GM18526 (cell line): ENCODE results near the gene NXN.

Experiments
- POLR2A ChIP-seq: IDR thresholded peaks from 3 replicates; pipeline ENCODE4 v1.6.1; 2011; ENCODE audit not compliant: insufficient read length; ENCODE audit errors: extremely low read depth

NXN gene

GRCh38 chr17:787641-788221 lies 191.8 kb downstream of the NXN start:
- no peak for TF ChIP-seq POLR2A

- TF ChIP-seq POLR2A: no peak
Observed at GRCh38 chr17:784143-784542, 195.4 kb downstream of the NXN start.

GRCh38 chr17:781805-782731 lies 197.5 kb downstream of the NXN start, which contains the start of the genes GLOD4 and MRM3:
TSS of gene GLOD4 (minus strand) at chr17:782280. CDS start at chr17:782255, 25 bp downstream.
TSS of gene MRM3 (plus strand) at chr17:782353. CDS start at chr17:782379, 26 bp downstream.
- TF ChIP-seq POLR2A: peak; percentile 84

GRCh38 chr17:778096-778495 lies 201.5 kb downstream of the NXN start:
- no peak for TF ChIP-seq POLR2A

- TF ChIP-seq POLR2A: no peak
Observed at GRCh38 chr17:774313-774584, 205.3 kb downstream of the NXN start.

- no peak for TF ChIP-seq POLR2A
Observed at GRCh38 chr17:773467-774312, 205.9 kb downstream of the NXN start.

GRCh38 chr17:773016-773415 lies 206.6 kb downstream of the NXN start:
- TF ChIP-seq POLR2A: no peak

GRCh38 chr17:767076-767475 lies 212.5 kb downstream of the NXN start:
- TF ChIP-seq POLR2A: no peak

GRCh38 chr17:760371-760770 lies 219.2 kb downstream of the NXN start:
- TF ChIP-seq POLR2A: no peak

GRCh38 chr17:759964-760363 lies 219.6 kb downstream of the NXN start:
- TF ChIP-seq POLR2A: no peak

- TF ChIP-seq POLR2A: no peak
Observed at GRCh38 chr17:753418-753817, 226.2 kb downstream of the NXN start.

GRCh38 chr17:752620-753219 lies 226.9 kb downstream of the NXN start:
- TF ChIP-seq POLR2A: no peak

GRCh38 chr17:752002-752619 lies 227.5 kb downstream of the NXN start, which contains the start of gene GEMIN4:
TSS of gene GEMIN4 (minus strand) at chr17:752264. CDS start at chr17:752142, 122 bp downstream.
- TF ChIP-seq POLR2A: peak; percentile 83

- no peak for TF ChIP-seq POLR2A
Observed at GRCh38 chr17:751269-752001, 228.1 kb downstream of the NXN start.
